Measurements from ENCODE around the gene DIPK1B.
"Not testable (repeated sequence)": the region's sequence is repeated elsewhere in the genome, so short reads cannot be mapped to it uniquely, and the experiment has no call there.

The DIPK1B gene

DNA sequence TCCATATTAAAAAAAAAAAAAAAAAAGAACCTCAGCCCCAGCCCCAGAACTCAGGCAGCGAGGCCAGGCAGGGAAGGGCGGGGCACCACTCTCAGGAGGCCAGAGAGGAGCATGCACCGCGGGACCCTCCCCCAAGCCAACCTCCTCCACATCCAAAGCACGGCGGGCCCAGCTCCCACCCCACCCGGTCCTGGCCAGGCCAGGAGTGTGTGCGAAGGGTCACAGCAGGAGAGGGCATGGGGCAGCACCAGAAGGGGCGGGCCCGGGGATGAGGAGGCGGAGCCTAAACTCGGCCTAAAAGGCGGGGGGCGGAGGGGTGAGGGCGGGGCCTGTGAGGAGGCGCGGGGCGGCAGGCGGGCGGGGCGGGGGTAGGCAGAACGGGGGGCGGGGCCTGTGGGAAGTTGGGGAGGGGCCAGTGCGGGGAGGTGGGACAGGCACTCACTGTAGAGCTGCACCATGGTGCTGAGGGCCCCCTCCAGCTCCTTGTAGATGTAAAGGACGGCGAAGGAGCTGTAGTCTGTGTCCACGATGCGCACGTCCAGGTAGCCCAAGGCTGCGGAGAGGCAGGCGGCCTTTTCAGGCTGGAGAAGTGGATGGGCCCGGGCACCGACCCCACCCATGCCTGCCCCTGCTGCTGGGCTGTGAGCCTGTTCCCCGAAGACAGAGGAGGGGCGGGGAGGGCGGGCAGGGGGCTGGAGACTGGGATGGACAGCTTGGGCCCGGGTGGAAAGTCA is 50.7 kb downstream of the DIPK1B start:
- no peaks in the 10 kb centered on the region for H3K36me3 ChIP-seq (ENCODE audit: insufficient read depth, insufficient read length, low read length)
- peak; percentile 95 for DNase-seq (ENCODE audit: low read depth, low spot score)
- TF ChIP-seq SUZ12 (IDR thresholded peaks at IDR 0.05; ENCODE audit: extremely low read depth, insufficient read depth, insufficient read length) (no peak), YY1 (IDR thresholded peaks at IDR 0.05; ENCODE audit: insufficient read depth, insufficient read length) (no peak), ZNF274 (IDR thresholded peaks at IDR 0.05; ENCODE audit: low read depth, low read length) (no peak)
- no peaks in the 10 kb centered on the region for H3K9me3 ChIP-seq (ENCODE audit: insufficient read depth, low read length)
- peak overlapping the region; percentile 15 for H3K4me3 ChIP-seq (ENCODE audit: insufficient read length, low read depth)
- H3K9ac ChIP-seq (ENCODE audit: insufficient read length, low read depth): peak overlapping the region; percentile 23
- H3K4me1 ChIP-seq (ENCODE audit: insufficient read depth, insufficient read length): peaks cover 46% of the 10 kb centered on the region
- peaks cover 8% of the 10 kb centered on the region for H3K27me3 ChIP-seq (ENCODE audit: insufficient read depth, insufficient read length)

DNA sequence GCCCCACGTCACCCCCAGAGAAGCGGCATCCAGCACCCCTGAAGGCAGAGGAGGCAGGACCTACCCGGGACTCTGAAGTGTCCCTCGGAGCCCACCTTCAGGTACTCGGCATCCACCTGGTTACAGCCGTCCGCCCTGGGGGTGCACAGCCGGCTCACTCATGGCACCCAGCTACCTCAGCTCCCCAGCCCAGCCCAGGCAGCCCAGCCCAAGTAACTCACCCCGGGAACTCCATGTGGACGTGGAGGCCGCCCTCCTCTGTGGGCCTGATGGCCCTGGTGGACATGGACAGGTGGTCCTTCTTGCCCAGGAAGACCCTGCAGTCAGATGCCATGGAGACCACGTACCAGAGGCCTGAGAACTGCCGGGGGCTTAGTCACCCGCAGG is 51.3 kb downstream of the DIPK1B start:
- Histone ChIP-seq H3K9me3 (ENCODE audit: insufficient read depth, low read length) (no peaks in the 10 kb centered on the region), H3K9ac (ENCODE audit: insufficient read length, low read depth) (peak overlapping the region; percentile 23), H3K27me3 (ENCODE audit: insufficient read depth, insufficient read length) (peaks cover 10% of the 10 kb centered on the region), H3K4me3 (ENCODE audit: insufficient read length, low read depth) (no peak overlapping the region), H3K4me1 (ENCODE audit: insufficient read depth, insufficient read length) (peaks cover 44% of the 10 kb centered on the region), H3K36me3 (ENCODE audit: insufficient read depth, insufficient read length, low read length) (no peaks in the 10 kb centered on the region)
- no peak for DNase-seq (ENCODE audit: low read depth, low spot score)
- TF ChIP-seq SUZ12 (IDR thresholded peaks at IDR 0.05; ENCODE audit: extremely low read depth, insufficient read depth, insufficient read length) (no peak), ZNF274 (IDR thresholded peaks at IDR 0.05; ENCODE audit: low read depth, low read length) (no peak), YY1 (IDR thresholded peaks at IDR 0.05; ENCODE audit: insufficient read depth, insufficient read length) (no peak)

DNA sequence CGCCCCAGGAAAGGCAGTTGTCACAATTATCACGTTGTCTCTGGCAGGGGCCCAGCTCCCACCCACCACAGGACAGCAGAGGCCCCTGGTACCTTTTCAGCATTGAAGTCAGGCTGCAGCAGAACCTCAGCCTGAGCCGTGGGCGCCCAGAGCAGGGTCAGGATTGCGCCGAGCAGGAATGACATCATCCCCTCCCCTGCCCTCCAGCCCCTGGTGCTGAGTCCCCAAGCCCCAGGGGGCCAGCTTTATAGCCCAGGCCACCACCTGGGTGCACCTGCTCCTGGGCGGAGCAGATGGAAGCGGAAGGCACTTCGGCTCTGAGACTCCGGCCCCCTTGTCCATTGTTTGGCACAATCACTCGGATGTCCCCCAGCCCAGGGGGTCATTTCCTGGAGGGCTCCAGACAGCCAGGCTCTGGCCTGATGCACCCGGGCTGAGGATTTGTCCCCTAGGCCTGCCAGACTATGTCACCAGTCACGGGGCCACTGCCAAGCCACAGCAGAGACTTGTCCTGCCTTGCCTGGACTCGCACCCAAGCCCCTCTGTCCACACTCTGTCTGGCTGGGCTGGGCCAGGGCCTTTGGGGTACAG is 52.0 kb downstream of the DIPK1B start, which contains the start of gene LCN15:
LCN15 (minus strand) TSS at position 218 of the 591 bp plus-strand sequence; CDS start at position 188, 30 bp downstream.
- Histone ChIP-seq H3K9ac (ENCODE audit: insufficient read length, low read depth) (peak within 1 kb of the TSS; percentile 23), H3K27me3 (ENCODE audit: insufficient read depth, insufficient read length) (peaks cover 10% of the 10 kb centered on the region), H3K4me3 (ENCODE audit: insufficient read length, low read depth) (peak within 1 kb of the TSS; percentile 15), H3K4me1 (ENCODE audit: insufficient read depth, insufficient read length) (peaks cover 43% of the 10 kb centered on the region), H3K36me3 (ENCODE audit: insufficient read depth, insufficient read length, low read length) (no peaks in the 10 kb centered on the region), H3K9me3 (ENCODE audit: insufficient read depth, low read length) (no peaks in the 10 kb centered on the region)
- DNase-seq (ENCODE audit: low read depth, low spot score): no peak
- no peak for TF ChIP-seq YY1 (IDR thresholded peaks at IDR 0.05; ENCODE audit: insufficient read depth, insufficient read length)
- TF ChIP-seq ZNF274 (IDR thresholded peaks at IDR 0.05; ENCODE audit: low read depth, low read length): no peak
- no peak for TF ChIP-seq SUZ12 (IDR thresholded peaks at IDR 0.05; ENCODE audit: extremely low read depth, insufficient read depth, insufficient read length)

DNA sequence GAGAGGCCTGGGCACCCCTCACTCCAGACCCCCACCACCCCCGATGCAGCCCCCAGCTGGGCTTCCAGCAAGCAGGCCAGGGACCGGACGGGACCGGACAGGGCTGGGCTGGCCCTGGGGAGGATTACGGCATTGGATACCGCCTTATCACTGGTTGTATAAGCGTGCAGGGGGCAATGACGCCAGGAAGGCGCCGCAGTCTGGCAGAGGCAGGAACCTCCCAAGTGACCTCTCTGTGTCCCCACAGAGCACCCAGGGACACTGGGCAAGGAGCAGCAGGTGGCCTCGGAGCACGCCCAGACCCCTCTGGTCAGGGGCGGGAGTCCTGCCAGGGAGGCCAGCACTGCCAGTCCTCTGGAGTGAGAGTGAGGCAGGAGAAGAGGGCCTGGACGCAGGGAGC is 52.7 kb downstream of the DIPK1B start:
- Histone ChIP-seq H3K4me3 (ENCODE audit: insufficient read length, low read depth) (no peak overlapping the region), H3K27me3 (ENCODE audit: insufficient read depth, insufficient read length) (peaks cover 10% of the 10 kb centered on the region), H3K9me3 (ENCODE audit: insufficient read depth, low read length) (no peaks in the 10 kb centered on the region), H3K9ac (ENCODE audit: insufficient read length, low read depth) (peak overlapping the region; percentile 17), H3K4me1 (ENCODE audit: insufficient read depth, insufficient read length) (peaks cover 38% of the 10 kb centered on the region), H3K36me3 (ENCODE audit: insufficient read depth, insufficient read length, low read length) (no peaks in the 10 kb centered on the region)
- no peak for TF ChIP-seq SUZ12 (IDR thresholded peaks at IDR 0.05; ENCODE audit: extremely low read depth, insufficient read depth, insufficient read length)
- DNase-seq (ENCODE audit: low read depth, low spot score): no peak

DNA sequence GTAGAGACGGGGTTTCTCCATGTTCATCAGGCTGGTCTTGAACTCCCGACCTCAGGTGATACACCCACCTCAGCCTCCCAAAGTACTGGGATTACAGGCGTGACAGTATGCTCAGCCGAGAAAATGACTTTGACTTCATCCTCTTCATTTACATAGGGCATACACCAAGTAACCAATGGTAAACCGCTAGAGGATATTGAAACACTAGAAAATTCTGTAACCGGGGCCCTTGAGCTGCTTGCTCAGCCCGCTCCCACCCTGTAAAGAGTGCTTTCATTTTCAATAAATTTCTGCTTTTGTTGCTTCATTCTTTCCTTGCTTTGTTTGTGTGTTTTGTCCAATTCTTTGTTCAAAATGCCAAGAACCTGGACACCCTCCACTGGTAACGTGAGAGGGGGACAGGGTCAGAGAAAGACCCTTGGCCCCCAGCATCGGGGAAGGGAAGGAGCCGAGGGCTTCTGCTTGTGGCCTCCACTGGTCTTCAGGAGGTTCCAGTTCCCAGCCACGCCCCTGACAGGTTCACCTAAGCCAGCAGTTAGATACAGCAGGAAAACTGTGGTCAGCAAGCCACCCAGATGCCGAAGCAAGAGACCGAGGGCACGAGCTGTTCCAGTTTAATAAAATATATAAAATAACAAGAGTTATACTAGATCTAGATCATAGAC is 53.5 kb downstream of the DIPK1B start:
- H3K27me3 ChIP-seq (ENCODE audit: insufficient read depth, insufficient read length); H3K9me3 ChIP-seq (ENCODE audit: insufficient read depth, low read length); DNase-seq (ENCODE audit: low read depth, low spot score); H3K36me3 ChIP-seq (ENCODE audit: insufficient read depth, insufficient read length, low read length); H3K4me3 ChIP-seq (ENCODE audit: insufficient read length, low read depth); H3K9ac ChIP-seq (ENCODE audit: insufficient read length, low read depth): not testable (repeated sequence)
- peaks cover 30% of the 10 kb centered on the region for H3K4me1 ChIP-seq (ENCODE audit: insufficient read depth, insufficient read length)

DNA sequence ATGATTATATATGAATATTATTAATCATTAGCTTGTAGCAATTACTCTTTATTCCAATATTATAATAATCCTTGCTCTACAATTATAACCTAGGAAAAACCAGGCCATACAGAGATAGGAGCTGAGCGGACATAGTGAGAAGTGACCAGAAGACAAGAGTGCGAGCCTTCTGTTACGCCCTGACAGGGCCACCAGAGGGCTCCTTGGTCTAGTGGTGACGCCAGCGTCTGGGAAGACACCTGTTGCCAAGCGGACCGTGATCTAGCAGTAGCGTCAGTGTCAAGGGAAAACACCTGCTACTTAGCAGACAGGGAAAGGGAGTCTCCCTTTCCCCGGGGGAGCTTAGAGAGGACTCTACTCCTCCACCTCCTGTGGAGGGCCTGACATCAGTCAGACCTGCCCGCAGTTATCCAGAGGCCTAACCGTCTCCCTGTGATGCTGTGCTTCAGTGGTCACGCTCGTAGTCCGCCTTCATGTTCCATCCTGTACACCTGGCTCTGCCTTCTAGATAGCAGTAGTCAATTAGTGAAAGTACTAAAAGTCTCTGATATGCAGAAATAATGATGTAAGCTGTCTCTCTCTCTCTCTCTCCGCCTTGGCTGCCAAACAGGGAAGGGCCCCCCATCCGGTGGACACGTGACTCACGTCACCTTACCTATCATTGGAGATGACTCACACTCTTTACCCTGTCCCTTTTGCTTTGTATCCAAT is 54.2 kb downstream of the DIPK1B start:
- H3K9ac ChIP-seq (ENCODE audit: insufficient read length, low read depth); H3K27me3 ChIP-seq (ENCODE audit: insufficient read depth, insufficient read length); DNase-seq (ENCODE audit: low read depth, low spot score); H3K36me3 ChIP-seq (ENCODE audit: insufficient read depth, insufficient read length, low read length); H3K9me3 ChIP-seq (ENCODE audit: insufficient read depth, low read length); H3K4me3 ChIP-seq (ENCODE audit: insufficient read length, low read depth): not testable (repeated sequence)
- H3K4me1 ChIP-seq (ENCODE audit: insufficient read depth, insufficient read length): peaks cover 31% of the 10 kb centered on the region

DNA sequence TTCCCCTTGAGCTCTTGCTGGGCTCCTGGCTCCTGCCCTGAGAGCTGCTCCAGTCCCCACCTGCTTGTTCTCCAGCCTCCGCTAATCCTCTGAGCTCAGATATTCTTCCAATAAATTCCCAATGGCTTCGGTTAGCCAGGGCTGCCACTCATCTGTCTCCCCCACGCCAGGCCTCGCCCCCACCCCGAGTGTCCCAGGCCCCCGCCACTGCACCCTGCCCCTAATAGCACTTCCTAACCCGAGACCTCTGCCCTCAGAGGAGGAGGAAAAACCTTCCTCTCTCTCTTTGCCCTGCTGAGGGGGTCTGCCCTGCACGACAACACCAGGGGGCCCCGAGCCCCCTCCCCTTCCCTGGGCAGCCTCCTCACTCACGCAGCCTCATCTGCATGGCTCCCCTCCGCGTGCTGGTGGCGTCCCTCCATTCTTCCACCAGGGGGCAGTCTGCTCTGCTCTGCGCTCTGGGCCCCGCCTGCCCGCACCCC is 57.4 kb downstream of the DIPK1B start:
- no peak for TF ChIP-seq ZNF274 (IDR thresholded peaks at IDR 0.05; ENCODE audit: low read depth, low read length)
- no peak for TF ChIP-seq YY1 (IDR thresholded peaks at IDR 0.05; ENCODE audit: insufficient read depth, insufficient read length)
- TF ChIP-seq SUZ12 (IDR thresholded peaks at IDR 0.05; ENCODE audit: extremely low read depth, insufficient read depth, insufficient read length): no peak
- peaks cover 9% of the 10 kb centered on the region for H3K4me1 ChIP-seq (ENCODE audit: insufficient read depth, insufficient read length)
- H3K4me3 ChIP-seq (ENCODE audit: insufficient read length, low read depth): peak overlapping the region; percentile 15
- H3K9me3 ChIP-seq (ENCODE audit: insufficient read depth, low read length): peaks cover 20% of the 10 kb centered on the region; the same call in 1 of the 2 replicates
- no peak overlapping the region for H3K9ac ChIP-seq (ENCODE audit: insufficient read length, low read depth)
- peaks cover 10% of the 10 kb centered on the region for H3K27me3 ChIP-seq (ENCODE audit: insufficient read depth, insufficient read length)
- H3K36me3 ChIP-seq (ENCODE audit: insufficient read depth, insufficient read length, low read length): no peaks in the 10 kb centered on the region
- DNase-seq (ENCODE audit: low read depth, low spot score): peak; percentile 35
